CD14-positive monocyte (primary cell): ENCODE data around the gene PBX4. TPM values are rescaled to one million over a fixed set of nuclear protein-coding genes. Genes with fewer than 3 reads are reported as not detected.

Experiments used
- DNase-seq, 3 donors: peaks; one replicate each; pipeline ENCODE4 v3.0.0-alpha.2; 2011 to 2022
- H2AFZ ChIP-seq: 2 replicates; pipeline ENCODE4 v1.6.0; 2012; ENCODE audit warnings: mild to moderate bottlenecking, low read depth, low read length, inconsistent platforms; ENCODE audit not compliant: insufficient read depth, poor library complexity, severe bottlenecking
- H3K27ac ChIP-seq, 2 donors: 1 replicate in 1 of 2; 2 replicates in 1 of 2; pipeline ENCODE4 v1.5.1; 2012 to 2013; ENCODE audit warnings: low read length in 2 of 2, control low read depth in 1 of 2, inconsistent platforms in 1 of 2, low read depth in 1 of 2, mild to moderate bottlenecking in 1 of 2
- H3K27me3 ChIP-seq, 2 donors: one replicate each; pipeline versions ENCODE4 v1.6.0 to v1.6.1; 2011 to 2013; ENCODE audit warnings: low read length in 2 of 2; ENCODE audit not compliant: control insufficient read depth in 2 of 2, insufficient read depth in 2 of 2
- H3K36me3 ChIP-seq, 2 donors: replicated peaks in 1 of 2; 1 replicate in 1 of 2; 2 replicates in 1 of 2; pipeline versions ENCODE4 v1.5.1 to v1.6.1; 2012 to 2013; ENCODE audit warnings: low read length in 2 of 2, control low read depth in 1 of 2, inconsistent platforms in 1 of 2, mild to moderate bottlenecking in 1 of 2; ENCODE audit not compliant: insufficient read depth in 2 of 2, control insufficient read depth in 1 of 2
- H3K4me1 ChIP-seq, 2 donors: 1 replicate in 1 of 2; 2 replicates in 1 of 2; pipeline versions ENCODE4 v1.5.1 to v1.6.1; 2012 to 2013; ENCODE audit warnings: low read length in 2 of 2, control low read depth in 1 of 2, inconsistent platforms in 1 of 2, mild to moderate bottlenecking in 1 of 2, moderate library complexity in 1 of 2; ENCODE audit not compliant: insufficient read depth in 2 of 2, control insufficient read depth in 1 of 2
- H3K4me2 ChIP-seq: replicated peaks from 2 replicates; pipeline ENCODE3; 2012; ENCODE audit warnings: low read length, moderate library complexity, mild to moderate bottlenecking; ENCODE audit not compliant: poor library complexity, severe bottlenecking; ENCODE audit errors: extremely low read depth
- H3K4me3 ChIP-seq, 3 experiments: fragments of 200-600 bp in 1 of 3; sonication (generic) in 1 of 3; replicated peaks in 1 of 3; 1 replicate in 2 of 3; 2 replicates in 1 of 3; pipeline ENCODE4 v1.5.1; 2011 to 2013; ENCODE audit warnings: low read length in 3 of 3, mild to moderate bottlenecking in 3 of 3, control low read depth in 2 of 3, low read depth in 2 of 3, inconsistent platforms in 1 of 3, moderate library complexity in 1 of 3
- H3K79me2 ChIP-seq: 2 replicates; pipeline ENCODE4 v1.6.0; 2012; ENCODE audit warnings: mild to moderate bottlenecking, control low read depth, inconsistent platforms, low read length, moderate library complexity; ENCODE audit not compliant: insufficient read depth
- H3K9ac ChIP-seq: 2 replicates; pipeline ENCODE4 v1.6.0; 2017; ENCODE audit warnings: low read length, mild to moderate bottlenecking; ENCODE audit not compliant: insufficient read depth, poor library complexity, severe bottlenecking
- H3K9me3 ChIP-seq, 2 donors: replicated peaks in 1 of 2; 1 replicate in 1 of 2; 2 replicates in 1 of 2; pipeline versions ENCODE4 v1.5.1 to v1.6.1; 2012 to 2013; ENCODE audit warnings: low read length in 2 of 2, control low read depth in 1 of 2; ENCODE audit not compliant: control insufficient read depth in 1 of 2, insufficient read depth in 1 of 2
- H4K20me1 ChIP-seq: 2 replicates; pipeline ENCODE4 v1.6.0; 2012; ENCODE audit warnings: mild to moderate bottlenecking, low read length, control low read depth, moderate library complexity; ENCODE audit not compliant: insufficient read depth
- H3K27ac Mint-ChIP-seq, 7 donors: one replicate each; pipeline ENCODE4 v1.8.0; 2020; ENCODE audit warnings: mild to moderate bottlenecking in 7 of 7, mixed read lengths in 7 of 7, moderate library complexity in 6 of 7, inconsistent platforms in 2 of 7
- H3K27me3 Mint-ChIP-seq, 3 donors: one replicate each; pipeline ENCODE4 v1.8.0; 2021 to 2022; ENCODE audit warnings: low read depth in 3 of 3, mild to moderate bottlenecking in 3 of 3, mixed read lengths in 3 of 3, moderate library complexity in 3 of 3, inconsistent platforms in 1 of 3
- H3K36me3 Mint-ChIP-seq, 2 donors: one replicate each; pipeline ENCODE4 v1.8.0; 2020; ENCODE audit warnings: mixed read lengths in 2 of 2, inconsistent platforms in 1 of 2, mild to moderate bottlenecking in 1 of 2
- H3K4me1 Mint-ChIP-seq: one replicate; pipeline ENCODE4 v1.8.0; 2020; ENCODE audit warnings: mild to moderate bottlenecking, mixed read lengths
- H3K4me3 Mint-ChIP-seq, 2 donors: one replicate each; pipeline ENCODE4 v1.8.0; 2020; ENCODE audit warnings: mild to moderate bottlenecking in 2 of 2, mixed read lengths in 2 of 2, moderate library complexity in 1 of 2
- H3K9me3 Mint-ChIP-seq, 7 donors: one replicate each; pipeline ENCODE4 v1.8.0; 2020 to 2022; ENCODE audit warnings: mixed read lengths in 7 of 7, mild to moderate bottlenecking in 6 of 7, moderate library complexity in 6 of 7, inconsistent platforms in 2 of 7
- WGBS: methylation state at CpG from one replicate; pipeline ENCODE4 v1.1.5; 2013; ENCODE audit warnings: missing lambda C conversion rate; ENCODE audit not compliant: insufficient coverage; 5-methylcytosine and 5-hydroxymethylcytosine counted together
- intact Hi-C, 2 donors: fragments of 100-400 bp; cut with micrococcal nuclease; formaldehyde crosslinking; loops; one replicate each; pipeline versions ENCODE4 v1.15.0 to v1.15.1; 2023
- polyA plus RNA-seq, 3 donors: library from polyadenylated mRNA; depleted of rRNA in 1 of 3; unstranded in 2 of 3; stranded (reverse) in 1 of 3; fragments of 300-500 nt in 2 of 3; fragments of >200 nt in 1 of 3; fragmentation: Illumina TruSeq in 2 of 3; gene quantifications; 1 replicate in 2 of 3; 2 replicates in 1 of 3; pipeline ENCODE4 v1.2.3, GENCODE V29; 2012 to 2021
- TF ChIP-seq, protein P1 (sequence below): fragments of 200-600 bp; IDR thresholded peaks from one replicate; pipeline ENCODE4 v1.8.0; 2022; ENCODE audit warnings: antibody characterized with exemption, mild to moderate bottlenecking

The PBX4 gene
- polyA plus RNA-seq, 3 donors, result 2.4 TPM; not detected in 2

DNA sequence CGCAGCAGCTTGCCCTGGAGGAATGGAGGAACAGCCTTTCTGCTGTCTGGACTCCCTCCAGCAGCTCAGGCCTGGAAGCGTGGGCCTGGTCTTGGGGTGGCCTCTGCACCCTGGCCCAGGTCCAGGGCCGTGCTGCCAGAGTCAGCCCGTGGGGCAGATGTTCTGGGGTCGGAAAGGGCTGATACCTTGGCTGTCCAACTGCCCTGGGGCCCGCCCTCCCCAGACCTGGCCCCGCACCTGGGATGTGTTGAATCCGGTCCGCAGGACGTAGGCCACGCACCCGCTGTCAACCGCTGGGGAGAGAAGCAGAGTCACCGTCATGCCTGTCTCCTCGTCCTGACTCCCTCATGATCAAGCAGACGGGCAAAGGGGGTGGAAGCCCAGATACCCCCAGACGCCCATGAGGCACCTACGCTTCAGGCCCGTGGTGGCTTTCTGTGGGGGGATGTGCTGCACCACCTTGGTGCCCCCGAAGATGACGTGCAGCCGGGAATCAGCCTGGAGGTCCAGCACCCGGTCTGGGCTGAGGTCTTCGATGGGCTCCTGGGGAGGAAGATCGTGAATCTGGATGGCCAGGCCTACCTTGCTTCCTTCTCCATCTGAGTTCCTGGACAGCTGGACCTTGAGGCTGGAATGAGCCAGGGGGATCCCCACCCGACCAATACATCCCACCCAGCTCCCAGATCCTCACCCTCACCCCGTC is 37.3 kb upstream of the PBX4 start:
- Mint-ChIP-seq H3K27ac (peak overlapping the region in 4 of 7 donors; percentile 42 to 55 (median 48)), H3K27me3 (peaks cover 0 to 10% (median 0%) of the 10 kb centered on the region in 3 donors), H3K9me3 (no peaks in the 10 kb centered on the region), H3K36me3 (peaks cover 84 to 93% of the 10 kb centered on the region in 2 donors), H3K4me3 (no peak overlapping the region), H3K4me1 (no peaks in the 10 kb centered on the region)
- intact Hi-C loops, result no loop called here
- TF ChIP-seq, protein P1, sequence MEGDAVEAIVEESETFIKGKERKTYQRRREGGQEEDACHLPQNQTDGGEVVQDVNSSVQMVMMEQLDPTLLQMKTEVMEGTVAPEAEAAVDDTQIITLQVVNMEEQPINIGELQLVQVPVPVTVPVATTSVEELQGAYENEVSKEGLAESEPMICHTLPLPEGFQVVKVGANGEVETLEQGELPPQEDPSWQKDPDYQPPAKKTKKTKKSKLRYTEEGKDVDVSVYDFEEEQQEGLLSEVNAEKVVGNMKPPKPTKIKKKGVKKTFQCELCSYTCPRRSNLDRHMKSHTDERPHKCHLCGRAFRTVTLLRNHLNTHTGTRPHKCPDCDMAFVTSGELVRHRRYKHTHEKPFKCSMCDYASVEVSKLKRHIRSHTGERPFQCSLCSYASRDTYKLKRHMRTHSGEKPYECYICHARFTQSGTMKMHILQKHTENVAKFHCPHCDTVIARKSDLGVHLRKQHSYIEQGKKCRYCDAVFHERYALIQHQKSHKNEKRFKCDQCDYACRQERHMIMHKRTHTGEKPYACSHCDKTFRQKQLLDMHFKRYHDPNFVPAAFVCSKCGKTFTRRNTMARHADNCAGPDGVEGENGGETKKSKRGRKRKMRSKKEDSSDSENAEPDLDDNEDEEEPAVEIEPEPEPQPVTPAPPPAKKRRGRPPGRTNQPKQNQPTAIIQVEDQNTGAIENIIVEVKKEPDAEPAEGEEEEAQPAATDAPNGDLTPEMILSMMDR, result no peak
- H3K4me1 ChIP-seq, result no peaks in the 10 kb centered on the region
- H3K27ac ChIP-seq, result no peak overlapping the region
- WGBS, result 98% methylated on average over 24 of the region's 27 CpGs
- H3K27me3 ChIP-seq, result no peaks in the 10 kb centered on the region
- H3K9ac ChIP-seq, result no peak overlapping the region
- DNase-seq, result no peak
- peaks cover 91 to 93% of the 10 kb centered on the region in 2 donors for H3K36me3 ChIP-seq
- H3K9me3 ChIP-seq, result no peaks in the 10 kb centered on the region
- no peak overlapping the region for H3K4me3 ChIP-seq
- H3K4me2 ChIP-seq, result no peak overlapping the region
- H4K20me1 ChIP-seq, result peaks cover 9% of the 10 kb centered on the region
- peaks cover 24% of the 10 kb centered on the region for H3K79me2 ChIP-seq
- H2AFZ ChIP-seq, result no peak overlapping the region

DNA sequence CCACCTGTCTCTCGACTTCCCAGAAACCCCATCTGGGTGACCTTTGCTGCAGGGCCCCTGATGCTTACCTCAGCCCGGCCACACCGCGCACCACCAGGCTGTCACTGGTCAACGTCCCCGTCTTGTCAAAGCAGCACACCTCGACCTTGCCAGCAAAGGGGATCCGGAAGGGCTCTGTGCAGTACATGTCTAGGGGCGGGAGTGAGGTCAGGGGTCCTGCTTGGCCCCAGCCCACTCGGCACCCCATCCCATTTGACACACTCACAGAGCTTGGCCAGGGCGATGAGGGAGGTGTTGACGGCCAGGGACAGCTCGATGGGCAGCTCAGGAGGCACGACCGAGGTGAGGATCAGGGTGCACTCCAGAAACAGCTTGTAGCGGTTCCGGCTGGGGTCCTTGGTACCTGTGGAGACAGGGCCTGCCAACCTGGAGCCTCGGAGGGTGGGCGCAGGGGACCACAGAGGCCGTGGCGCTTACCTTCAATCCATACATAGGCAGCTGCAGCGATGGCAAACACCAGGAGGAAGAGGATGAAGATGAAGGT is 36.6 kb upstream of the PBX4 start:
- Mint-ChIP-seq H3K9me3 (no peaks in the 10 kb centered on the region), H3K27ac (peak overlapping the region in 1 of 7 donors; percentile 40), H3K4me3 (no peak overlapping the region), H3K36me3 (peaks cover 91 to 98% of the 10 kb centered on the region in 2 donors), H3K27me3 (peaks cover 0 to 10% (median 0%) of the 10 kb centered on the region in 3 donors), H3K4me1 (no peaks in the 10 kb centered on the region)
- intact Hi-C loops, result no loop called here
- DNase-seq, result peak in 1 of 3 donors; percentile 3
- H3K27me3 ChIP-seq, result no peaks in the 10 kb centered on the region
- peaks cover 18% of the 10 kb centered on the region for H3K79me2 ChIP-seq
- TF ChIP-seq, protein P1, result no peak
- H3K27ac ChIP-seq, result no peak overlapping the region
- 95% methylated on average over 16 of the region's 22 CpGs for whole genome bisulfite sequencing
- H3K4me2 ChIP-seq, result no peak overlapping the region
- H2AFZ ChIP-seq, result no peak overlapping the region
- no peak overlapping the region for H3K4me3 ChIP-seq
- peaks cover 98 to 99% of the 10 kb centered on the region in 2 donors for H3K36me3 ChIP-seq
- no peaks in the 10 kb centered on the region for H3K4me1 ChIP-seq
- H4K20me1 ChIP-seq, result peaks cover 12% of the 10 kb centered on the region
- no peak overlapping the region for H3K9ac ChIP-seq
- H3K9me3 ChIP-seq, result no peaks in the 10 kb centered on the region
